Neural cell (in vitro differentiated cells): Measurements from ENCODE around the gene TEX9.

Experiments
- EP300 ChIP-seq: fragments of 450-650 bp; conservative IDR thresholded peaks from 2 replicates; pipeline ENCODE4 v1.6.1; 2014; ENCODE audit warnings: antibody characterized with exemption, mild to moderate bottlenecking, moderate library complexity; ENCODE audit not compliant: poor library complexity, severe bottlenecking
- EZH2 ChIP-seq: fragments of 200-600, 300-800 bp; shearing (Covaris generic), sonication (generic); IDR thresholded peaks from 2 replicates; pipeline ENCODE4 v1.6.1; 2014; ENCODE audit warnings: antibody characterized with exemption, low read length, borderline replicate concordance, mild to moderate bottlenecking; ENCODE audit not compliant: insufficient read depth, poor library complexity, severe bottlenecking
- POLR2AphosphoS5 ChIP-seq: IDR thresholded peaks from 2 replicates; pipeline ENCODE4 v1.6.1; 2012
- TAF1 ChIP-seq: IDR thresholded peaks from 2 replicates; pipeline ENCODE4 v1.6.1; 2012; ENCODE audit warnings: low read depth
- TF ChIP-seq, protein P1 (sequence below): fragments of 450-650 bp; IDR thresholded peaks from 2 replicates; pipeline ENCODE4 v1.5.1; 2014; ENCODE audit warnings: antibody characterized with exemption, mild to moderate bottlenecking, moderate library complexity; ENCODE audit not compliant: poor library complexity, severe bottlenecking

DNA sequence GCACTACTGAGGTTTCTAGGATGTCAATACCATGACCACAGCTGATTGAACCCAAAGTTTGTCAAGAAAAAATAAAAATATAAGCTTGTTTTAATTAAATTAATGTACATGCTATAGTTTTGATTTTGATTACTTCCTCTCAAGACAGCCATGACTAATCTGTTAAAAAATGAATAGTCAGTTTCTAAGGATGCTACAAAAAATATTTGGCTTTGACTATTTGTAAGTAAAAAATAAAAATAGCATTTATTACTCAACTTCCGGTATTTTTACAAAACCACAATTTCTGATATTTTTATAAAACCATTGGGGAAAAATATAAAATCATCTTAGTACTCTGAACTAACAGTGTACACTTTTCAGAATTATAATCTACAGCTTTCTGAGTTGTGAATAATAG is 12.1 kb upstream of the TEX9 start:
- TF ChIP-seq TAF1 (no peak), POLR2AphosphoS5 (no peak), EZH2 (no peak), EP300 (no peak)
- TF ChIP-seq, protein P1, sequence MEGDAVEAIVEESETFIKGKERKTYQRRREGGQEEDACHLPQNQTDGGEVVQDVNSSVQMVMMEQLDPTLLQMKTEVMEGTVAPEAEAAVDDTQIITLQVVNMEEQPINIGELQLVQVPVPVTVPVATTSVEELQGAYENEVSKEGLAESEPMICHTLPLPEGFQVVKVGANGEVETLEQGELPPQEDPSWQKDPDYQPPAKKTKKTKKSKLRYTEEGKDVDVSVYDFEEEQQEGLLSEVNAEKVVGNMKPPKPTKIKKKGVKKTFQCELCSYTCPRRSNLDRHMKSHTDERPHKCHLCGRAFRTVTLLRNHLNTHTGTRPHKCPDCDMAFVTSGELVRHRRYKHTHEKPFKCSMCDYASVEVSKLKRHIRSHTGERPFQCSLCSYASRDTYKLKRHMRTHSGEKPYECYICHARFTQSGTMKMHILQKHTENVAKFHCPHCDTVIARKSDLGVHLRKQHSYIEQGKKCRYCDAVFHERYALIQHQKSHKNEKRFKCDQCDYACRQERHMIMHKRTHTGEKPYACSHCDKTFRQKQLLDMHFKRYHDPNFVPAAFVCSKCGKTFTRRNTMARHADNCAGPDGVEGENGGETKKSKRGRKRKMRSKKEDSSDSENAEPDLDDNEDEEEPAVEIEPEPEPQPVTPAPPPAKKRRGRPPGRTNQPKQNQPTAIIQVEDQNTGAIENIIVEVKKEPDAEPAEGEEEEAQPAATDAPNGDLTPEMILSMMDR = no peak
